Measurements from ENCODE around the gene LRRN2.
A peak's percentile ranks its signal among the peaks of the same experiment; 100 is the strongest.
"Not testable (repeated sequence)": the region's sequence is repeated elsewhere in the genome, so short reads cannot be mapped to it uniquely, and the experiment has no call there.

The LRRN2 gene

DNA sequence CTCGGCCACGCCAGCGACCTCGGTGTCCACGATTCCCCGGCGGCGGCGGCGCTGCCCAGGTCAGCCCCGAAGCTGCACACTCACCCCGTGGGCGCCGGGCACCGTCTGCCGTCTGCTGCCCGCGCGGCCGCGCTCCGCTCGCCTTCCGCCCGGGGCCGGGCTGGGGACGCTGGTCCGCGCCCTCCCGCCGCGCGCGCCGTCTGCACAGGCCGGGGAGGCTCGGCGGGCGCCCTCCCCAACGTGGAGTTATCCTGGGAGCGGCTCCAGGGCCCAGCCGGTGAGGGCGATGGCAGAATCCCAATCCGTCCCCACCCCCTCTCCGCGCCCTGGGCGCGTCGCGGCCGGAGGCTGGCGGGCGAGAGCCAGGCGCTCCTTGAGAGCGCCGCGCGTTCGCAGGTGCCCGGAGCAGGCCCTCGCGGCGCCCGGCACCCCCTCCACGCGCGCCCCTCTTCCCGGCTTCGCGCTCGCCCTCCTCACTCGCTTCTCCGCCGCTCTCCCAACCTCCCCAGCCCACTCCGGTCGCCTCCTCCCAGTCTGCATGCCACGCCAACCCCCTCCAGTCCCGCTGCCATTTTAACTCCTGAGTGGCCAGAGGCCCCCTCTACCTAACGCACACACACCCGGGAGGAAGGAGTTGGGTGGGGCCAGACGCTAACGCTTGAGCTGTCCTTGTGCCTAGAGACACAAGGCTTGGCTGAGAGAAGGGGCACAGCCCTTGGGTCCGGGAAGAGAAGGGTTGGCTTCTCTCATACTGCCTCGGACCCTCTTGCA is at the start of gene LRRN2:
Gene LRRN2 (minus strand): TSS at position 503 of the 771 bp plus-strand sequence. CDS start 65,746 bp downstream, outside the sequence.
- DNase-seq (ENCODE audit: low spot score), result no peak

DNA sequence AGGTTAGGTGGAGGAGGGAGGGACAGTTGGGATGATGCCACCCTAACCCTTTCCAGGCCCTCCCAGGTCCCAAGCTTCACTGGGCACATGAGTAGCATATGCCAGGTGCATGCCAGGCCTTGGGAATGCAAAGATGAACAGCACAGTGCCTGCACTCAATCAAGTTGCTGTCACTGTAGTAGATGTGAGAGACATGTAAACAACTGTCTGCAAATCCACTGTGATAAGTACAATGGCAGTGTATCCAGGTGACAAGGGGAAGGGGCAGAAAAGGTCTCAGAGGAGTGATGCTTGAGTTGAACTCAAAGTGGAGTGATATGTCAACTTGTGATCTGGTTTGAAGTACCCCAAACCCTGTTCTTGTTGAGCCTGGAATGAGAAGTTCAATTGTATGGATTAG is 49.5 kb upstream of the LRRN2 start:
- no peak for DNase-seq (ENCODE audit: low spot score)

DNA sequence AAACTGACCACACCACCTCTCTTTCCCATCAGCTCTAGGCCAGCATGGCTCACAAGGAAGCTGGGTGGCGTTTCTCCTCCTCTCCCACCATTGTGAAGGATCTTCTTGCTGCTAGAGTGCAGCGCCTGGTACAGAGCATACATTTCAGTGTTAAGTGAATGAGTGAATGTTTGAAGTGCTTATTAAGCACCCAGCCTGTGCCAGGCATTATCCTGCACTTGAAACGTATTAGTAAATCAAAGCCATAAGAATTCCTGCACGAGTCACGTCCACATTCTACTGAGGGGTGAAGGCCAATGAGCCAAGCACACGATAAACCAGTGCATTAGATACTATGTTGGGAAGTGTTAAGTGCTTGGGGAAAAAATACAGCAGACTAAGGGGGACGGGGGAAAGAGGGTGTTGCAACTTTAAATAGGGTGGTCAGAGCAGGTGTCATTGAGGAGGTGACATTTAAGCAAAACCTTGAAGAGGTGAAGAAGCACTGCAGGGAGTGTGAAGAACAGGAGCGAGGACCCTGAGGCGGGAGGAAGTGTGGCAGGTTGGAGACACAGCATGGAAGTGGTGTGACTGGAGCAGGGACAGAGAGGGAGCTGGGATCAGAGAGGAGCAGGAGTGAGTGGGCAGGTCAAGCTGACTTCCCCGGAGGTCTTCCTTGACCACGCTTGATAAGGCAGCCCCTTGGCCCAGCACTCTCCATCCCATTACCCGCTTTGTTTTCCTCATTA is 48.5 kb upstream of the LRRN2 start:
- no peak for DNase-seq (ENCODE audit: low spot score)

DNA sequence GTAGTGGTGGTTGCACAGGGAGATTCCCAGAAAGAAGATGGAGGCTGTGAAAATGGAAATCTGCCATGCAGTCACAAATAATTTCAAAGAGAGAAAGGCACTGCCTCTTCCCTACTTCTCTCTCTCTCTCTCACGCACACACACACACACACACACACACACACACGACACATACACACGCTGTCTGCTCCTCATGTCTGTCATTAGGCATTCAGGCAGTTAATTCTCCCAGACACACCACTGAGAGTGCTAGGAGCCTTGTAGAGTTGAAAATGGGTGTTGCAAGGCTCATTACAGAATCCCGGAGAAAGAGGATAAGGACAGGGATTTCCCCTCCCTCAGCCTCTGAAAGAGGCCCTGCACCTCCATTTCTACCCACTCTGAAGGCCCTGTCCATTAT is 47.8 kb upstream of the LRRN2 start:
- DNase-seq (ENCODE audit: low spot score), result no peak

DNA sequence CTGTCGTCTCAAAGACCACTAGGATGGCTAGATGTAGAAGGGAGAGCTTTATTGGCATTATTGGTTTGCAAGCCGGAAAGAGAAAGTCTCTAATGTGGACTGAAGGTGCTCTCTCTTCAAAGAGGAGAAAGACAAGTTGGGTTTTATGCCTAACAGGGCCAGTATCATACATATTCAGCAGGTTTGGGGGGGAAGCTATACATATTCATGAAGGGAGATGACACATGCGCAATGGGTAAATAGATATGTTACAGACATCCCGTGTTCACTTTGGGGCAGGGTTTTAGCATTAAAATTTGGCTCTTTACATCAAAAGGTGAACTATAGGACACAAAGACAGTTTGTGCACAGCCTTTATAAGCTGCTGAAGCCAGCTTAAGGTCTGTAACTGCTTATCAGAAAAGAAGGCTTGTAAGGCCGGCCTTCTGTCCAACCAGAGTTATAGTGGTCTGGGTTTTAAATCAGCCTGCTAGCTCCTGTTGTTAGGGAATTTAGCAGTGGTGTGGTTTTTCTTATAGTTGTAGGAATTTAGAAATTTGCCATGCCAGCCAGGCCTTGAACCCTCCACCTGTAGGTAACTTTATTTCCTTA is 46.5 kb upstream of the LRRN2 start:
- no peak for DNase-seq (ENCODE audit: low spot score)

DNA sequence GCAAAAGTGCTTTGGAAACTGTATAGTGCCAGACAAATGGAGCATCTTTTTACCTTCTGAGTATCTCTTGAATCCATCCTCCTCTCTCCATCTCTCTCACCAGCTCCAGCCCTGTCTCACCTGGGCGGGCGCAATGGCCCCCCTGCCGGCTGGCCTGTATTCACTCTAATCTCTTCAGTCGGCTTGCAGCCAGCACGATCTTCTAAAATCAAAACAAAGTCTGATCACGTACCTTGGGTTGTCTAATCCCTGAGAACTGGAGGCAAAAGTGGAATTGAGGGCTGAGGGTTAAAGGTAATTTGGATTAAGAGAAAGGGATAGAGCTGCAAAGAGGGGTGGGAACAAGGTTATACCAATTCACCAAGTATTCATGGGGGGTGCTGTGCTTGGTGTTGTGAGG is 46.0 kb upstream of the LRRN2 start:
- DNase-seq (ENCODE audit: low spot score), result no peak

DNA sequence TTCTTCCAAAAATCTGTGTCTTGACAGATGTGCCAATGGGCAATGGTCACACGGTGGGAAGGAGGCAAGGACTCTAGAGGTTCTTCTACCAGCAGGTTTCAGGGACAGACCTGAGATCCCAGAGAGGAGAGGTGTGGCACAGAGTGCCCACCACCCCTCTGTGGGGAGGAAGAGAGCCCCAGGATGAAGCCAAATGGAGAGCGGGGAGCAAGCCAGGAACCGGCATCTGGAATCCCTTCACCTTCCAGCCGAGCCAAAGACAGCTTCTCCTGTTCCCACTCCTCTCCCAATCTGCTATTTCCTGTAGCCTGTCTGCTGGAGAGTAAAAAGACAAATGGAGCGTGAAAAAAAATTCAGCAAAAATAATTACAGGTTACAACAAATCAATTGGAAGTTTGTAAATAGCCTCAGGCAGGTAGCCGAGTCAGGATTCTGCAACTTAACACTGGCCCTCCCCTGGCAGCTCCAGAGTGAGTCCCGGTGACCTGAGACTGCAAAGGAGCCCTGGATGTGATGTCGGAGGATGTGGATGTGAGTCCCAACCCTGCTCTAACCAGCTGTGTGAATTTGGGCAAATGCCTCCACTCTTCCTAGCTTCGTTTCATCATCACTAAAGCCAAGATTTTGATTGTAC is 45.4 kb upstream of the LRRN2 start:
- no peak for DNase-seq (ENCODE audit: low spot score)

DNA sequence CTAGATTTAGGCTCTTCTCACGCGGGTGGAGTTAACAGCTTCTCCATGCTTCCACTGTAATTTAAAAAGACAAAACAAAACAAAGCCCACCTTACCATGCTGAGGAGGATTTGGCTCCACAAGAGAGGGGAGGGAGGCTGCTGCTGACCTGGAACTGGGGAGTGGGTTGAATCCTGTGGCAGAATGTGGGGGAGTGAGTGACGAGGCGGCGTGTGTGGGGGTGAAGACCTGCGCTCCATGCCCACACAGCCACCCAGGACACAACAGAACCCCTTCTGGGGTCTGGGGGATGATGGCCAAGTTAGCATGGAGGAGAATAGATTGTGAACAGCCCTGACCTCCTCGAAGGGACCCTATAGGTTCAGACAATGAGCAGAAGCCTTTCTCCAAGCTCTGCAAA is 44.0 kb upstream of the LRRN2 start:
- DNase-seq (ENCODE audit: low spot score), result no peak

DNA sequence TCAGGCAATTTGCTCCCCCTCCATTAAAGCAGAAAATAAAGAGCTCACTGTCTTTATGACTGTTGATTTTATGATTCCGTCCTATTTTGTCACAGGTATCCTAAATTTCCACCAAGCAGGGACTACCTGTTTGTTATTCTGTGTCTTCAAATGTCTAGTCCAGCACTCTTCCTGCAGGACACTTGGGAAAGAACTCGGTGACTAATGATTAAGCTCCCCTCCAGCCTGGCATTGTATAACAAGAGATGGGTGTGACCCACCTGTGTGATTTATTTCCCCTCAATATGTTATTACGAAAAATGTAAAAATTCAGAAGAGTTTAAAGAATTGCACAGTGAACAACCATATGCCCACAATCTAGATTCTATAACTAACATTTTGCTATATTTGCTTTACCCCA is 42.9 kb upstream of the LRRN2 start:
- no peak for DNase-seq (ENCODE audit: low spot score)

DNA sequence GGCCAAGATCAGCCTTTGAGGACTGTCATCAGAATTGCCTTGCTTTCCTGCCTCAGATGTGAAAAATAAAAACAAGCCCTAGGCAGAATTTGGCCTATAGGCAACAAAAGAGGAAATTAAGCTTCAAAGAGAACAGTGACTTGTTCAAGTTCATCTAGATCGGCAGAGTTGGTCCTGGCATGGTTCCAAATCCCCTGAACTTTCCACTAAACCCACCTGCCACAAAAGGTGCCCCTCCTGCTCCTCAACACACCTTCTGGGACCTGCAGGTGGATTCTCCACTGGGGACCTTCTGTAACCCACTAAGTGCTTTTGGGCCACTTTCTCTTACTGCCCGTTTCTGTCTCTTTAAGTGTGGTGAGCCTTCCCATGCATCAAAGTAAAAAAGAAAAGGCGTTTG is 42.5 kb upstream of the LRRN2 start:
- DNase-seq (ENCODE audit: low spot score), result no peak

DNA sequence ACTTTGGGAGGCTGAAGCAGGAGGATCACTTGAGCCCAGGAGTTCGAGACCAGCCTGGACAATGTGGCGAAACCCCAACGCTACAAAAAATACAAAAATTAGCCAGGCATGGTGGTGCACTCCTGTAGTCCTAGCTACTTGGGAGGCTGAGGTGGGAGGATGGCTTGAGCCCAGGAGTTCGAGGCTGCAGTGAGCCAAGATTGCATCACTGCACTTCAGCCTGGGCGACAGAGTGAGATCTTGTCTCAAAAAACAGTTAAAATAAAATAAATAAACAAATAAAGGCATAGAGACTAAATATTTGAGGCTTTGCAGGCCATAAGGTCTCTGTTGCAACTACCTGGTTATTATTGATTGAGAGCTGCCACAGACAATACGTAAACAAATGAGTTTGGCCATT is 41.9 kb upstream of the LRRN2 start:
- DNase-seq (ENCODE audit: low spot score), result not testable (repeated sequence)

DNA sequence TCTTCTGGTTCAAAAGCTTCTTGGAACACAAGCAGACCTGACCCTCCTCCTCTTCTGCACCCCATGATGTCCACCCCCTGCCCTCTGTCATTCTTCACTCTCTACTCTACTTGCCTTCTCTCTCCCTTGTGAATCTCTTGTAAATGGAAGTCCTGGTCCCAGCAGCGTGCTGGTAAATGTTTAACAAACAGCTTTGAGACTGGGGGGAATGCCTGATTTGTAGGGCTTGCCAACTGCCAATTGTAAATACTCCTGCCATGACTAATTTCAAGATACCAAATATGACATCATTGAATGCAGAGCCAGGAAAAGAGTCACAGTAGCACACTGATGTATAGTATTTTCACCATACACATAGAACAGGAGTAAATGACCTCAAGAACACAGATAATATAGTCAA is 40.9 kb upstream of the LRRN2 start:
- peak; percentile 51 for DNase-seq (ENCODE audit: low spot score)

DNA sequence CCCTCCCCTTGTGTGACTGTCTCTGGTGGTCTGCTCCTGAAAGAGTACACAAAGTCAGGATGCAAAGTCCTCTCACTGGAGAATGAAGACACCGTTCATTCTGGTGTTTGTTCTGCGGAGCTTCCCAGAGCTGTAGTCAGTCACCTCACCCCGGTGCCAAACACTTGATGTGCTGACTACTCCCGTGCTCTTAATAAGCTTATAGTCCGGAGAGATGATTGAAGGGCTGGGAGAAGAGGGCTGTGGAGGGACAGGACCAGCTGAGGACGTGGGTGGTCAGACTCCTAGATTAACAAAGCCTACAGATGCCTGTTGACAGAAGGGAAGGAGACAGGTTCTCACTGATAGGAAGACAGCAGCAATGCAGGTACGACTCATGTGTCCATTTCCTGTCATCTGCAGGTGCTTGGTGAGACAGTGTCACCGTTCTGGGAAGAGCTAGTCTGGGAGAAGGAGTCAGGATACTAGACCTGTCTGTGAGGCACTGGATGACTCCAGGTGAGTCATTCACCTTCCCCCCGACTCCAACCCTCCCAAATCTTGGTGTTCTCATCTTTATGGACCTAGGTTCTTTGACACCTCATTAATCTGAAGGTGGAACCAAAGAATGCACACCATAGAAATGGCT is 40.4 kb upstream of the LRRN2 start:
- DNase-seq (ENCODE audit: low spot score), result peak; percentile 32

DNA sequence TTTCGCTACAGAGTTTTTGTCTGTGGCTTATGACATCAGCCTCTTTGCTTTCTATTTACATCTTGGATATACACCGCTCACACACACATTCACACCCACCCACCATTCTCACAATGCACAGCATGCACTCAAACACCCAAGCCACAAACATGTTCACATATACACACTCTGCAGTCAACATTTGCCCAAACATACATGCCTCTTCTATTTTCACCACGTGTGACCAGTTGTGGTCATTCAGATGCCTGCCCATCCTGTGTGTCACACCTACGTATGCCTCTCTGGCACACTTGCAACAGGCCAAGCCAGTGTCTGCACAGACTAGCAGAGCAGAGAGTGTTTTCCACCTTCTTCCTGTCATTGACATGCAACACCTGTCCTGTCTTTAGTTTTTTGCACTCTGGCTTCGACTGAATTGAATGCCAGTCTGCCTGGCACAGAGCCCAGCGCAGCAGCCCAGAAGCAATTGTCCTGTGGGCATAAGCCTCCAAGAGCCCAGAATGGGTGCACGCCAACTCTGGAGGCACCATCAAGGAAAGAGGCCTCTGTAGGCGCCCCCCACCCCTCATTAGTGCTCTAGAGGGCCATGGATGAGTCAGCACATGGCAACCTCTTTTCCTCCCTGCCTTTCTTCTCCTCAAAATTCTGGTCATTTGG is 37.7 kb upstream of the LRRN2 start:
- DNase-seq (ENCODE audit: low spot score), result no peak

DNA sequence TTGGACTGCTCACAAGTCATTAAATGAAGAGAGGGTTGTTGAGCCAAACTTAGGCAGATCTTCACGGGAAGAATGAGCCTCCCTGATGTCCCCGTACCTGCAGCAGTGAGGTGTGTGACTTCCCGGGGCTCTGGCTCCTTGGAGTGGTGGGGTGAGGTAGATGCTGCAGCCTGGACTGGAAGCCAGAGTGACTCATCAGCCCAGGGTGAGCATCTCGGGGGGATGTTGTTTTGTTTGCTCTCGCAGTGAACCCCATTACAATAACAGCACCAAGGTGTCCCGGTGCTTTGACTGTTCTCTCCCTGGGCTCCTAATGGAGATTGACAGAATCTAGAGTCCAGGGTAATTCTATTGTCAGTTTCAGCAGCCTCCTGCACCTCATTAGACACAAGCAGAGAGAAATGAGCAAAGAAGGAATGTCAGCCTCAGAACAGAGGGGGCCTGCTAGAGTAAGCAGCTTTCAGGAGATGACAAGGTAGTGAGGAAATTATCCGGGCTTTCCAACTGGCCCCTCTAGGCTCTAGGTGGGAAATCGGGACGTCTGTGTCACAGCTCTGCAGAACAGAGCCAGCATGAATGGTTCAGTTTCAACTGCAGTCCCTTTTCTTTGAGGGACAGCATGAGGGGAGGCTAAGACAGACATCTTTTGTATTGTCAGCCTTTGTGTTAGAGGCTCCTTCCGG is 36.0 kb upstream of the LRRN2 start:
- DNase-seq (ENCODE audit: low spot score), result no peak

DNA sequence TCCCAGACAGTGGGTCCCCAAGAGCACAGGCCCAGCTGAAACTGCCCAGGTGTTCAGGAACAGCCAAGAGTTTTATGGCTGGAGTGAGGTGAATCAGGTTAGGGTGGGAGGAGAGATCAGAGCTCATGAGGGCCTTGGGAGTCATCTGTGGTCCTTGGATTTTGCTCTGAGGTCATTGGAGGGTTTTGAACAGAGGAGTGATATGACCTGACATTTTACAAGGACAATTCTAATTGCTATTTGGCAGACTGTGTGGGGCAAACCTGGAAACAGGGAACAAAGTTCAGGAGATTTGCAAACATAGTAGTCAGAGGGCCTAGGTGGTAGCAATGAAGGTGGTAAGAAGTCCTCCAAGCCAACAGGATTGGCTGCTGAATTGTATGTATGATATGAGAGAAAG is 31.1 kb upstream of the LRRN2 start:
- DNase-seq (ENCODE audit: low spot score), result no peak

DNA sequence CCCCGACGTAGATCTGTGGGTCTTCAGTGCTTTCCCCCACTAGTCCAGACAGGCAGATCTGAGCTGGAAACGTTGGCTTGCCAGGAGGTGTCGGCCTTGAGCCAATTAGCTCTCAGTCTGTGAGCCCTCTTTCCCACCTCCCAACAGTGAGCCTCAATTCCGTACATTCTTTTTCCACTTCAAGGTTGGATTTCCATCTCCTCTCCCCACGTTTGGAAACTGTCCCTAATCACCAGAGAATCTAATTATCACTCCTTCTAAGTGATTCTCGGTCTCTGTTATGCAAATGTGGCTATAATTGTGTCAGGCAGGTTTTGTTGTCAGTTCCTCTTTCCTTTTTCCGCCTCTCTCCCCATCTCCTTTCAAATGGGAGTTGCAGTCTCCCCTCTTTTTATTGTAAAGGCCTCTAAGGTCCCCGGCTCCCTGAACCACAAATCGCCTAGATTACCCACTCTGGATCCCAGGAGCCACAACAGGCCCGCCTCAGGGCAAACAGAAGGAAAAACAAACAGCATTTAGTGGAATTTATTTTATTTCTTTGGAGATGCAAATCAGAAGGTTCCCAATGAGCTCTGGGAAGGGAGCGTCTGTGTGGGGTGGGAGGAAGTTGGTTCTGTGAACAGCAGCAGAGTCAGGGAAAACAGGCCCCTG is 29.4 kb upstream of the LRRN2 start:
- no peak for DNase-seq (ENCODE audit: low spot score)

DNA sequence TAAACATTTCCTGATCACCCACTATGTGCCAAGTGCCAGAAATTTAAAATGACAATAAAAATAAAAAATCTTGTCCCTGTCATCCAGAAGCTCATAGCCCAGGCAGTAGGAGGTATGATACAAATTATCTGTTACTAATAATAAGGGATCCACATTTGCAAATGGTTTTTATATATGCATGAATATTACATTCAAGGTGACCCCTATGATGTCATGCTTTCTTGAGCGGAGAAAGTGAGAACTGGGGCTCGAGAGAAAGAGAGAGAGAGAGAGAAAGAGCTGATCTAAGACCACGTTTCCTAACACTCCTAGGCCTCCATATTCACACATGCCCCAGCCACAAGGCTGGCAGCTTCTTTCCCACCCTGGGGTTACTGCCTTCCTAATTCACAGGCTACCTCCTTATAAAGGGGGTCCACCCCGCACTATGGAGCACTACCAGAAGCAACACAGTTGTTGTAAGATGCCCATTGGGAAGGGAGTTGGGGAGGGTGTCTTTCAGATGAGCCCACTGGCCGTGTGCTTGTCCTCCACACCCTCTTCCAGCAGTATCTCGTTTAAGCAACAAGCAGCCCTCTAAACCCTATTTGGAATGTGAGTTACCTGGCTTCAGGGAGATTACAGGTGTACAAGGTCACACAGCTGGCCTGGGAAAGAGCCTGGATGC is 28.8 kb upstream of the LRRN2 start:
- DNase-seq (ENCODE audit: low spot score), result no peak

DNA sequence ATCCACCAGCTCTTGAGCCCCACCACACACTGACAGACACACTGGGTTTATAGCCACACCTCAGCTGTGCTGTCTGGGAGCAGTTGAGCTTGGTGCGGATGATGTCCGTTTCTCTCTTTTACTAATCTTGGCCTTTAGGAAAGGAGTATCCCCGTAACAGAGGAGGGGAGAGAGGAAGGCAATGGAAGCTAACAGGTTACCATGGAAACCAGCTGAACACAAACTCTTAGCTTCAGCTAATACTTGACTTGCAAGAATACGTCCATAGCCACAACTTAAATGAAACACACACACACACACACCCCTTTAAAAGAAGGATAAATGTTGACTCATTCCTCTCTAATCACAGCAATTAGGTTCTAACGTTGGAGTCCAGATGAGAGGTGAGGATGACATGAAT is 28.0 kb upstream of the LRRN2 start:
- DNase-seq (ENCODE audit: low spot score), result no peak

Data from RKO (cell line).